H7 (cell line): ENCODE measurements around the gene HOMER2. TPM values are rescaled to one million over a fixed set of nuclear protein-coding genes. Genes with fewer than 3 reads are reported as not detected.
A peak's percentile ranks its signal among the peaks of the same experiment; 100 is the strongest.
"Not testable (repeated sequence)": the region's sequence is repeated elsewhere in the genome, so short reads cannot be mapped to it uniquely, and the experiment has no call there.

Source experiments
- DNase-seq: peaks from one replicate; pipeline ENCODE4 v3.0.0; 2012
- H3K27me3 ChIP-seq: 2 replicates; pipeline ENCODE4 v1.6.0; 2011; ENCODE audit warnings: mild to moderate bottlenecking, low read length; ENCODE audit not compliant: control insufficient read depth, insufficient read depth
- H3K36me3 ChIP-seq: replicated peaks from 2 replicates; pipeline ENCODE4 v1.5.1; 2011; ENCODE audit warnings: low read length; ENCODE audit not compliant: control insufficient read depth, insufficient read depth
- H3K4me3 ChIP-seq: 2 replicates; pipeline ENCODE4 v1.5.1; 2011; ENCODE audit warnings: low read depth, mild to moderate bottlenecking, control low read depth, low read length, moderate library complexity; ENCODE audit not compliant: insufficient read depth
- total RNA-seq: library from RNA; depleted of rRNA; stranded (reverse); fragments of >200 nt; shearing (Covaris generic); gene quantifications from 2 replicates; pipeline ENCODE4 v1.2.3, GENCODE V29; 2014

The HOMER2 gene
- total RNA-seq, 1 experiment from 2014 or later, result 13.9 TPM

GRCh38 chr15:82840166-82840565, 112.4 kb downstream of the HOMER2 start:
- Histone ChIP-seq H3K27me3 (no peaks in the 10 kb centered on the region), H3K4me3 (no peak overlapping the region), H3K36me3 (peaks cover 2% of the 10 kb centered on the region; the same call in 1 of the 2 replicates)
- no peak for DNase-seq

- peaks cover 2% of the 10 kb centered on the region; the same call in 1 of the 2 replicates for H3K36me3 ChIP-seq
- no peak overlapping the region for H3K4me3 ChIP-seq
- no peak for DNase-seq
- no peaks in the 10 kb centered on the region for H3K27me3 ChIP-seq
Measured at GRCh38 chr15:82839136-82839535, 113.4 kb downstream of the HOMER2 start.

- H3K36me3 ChIP-seq, result peaks cover 5% of the 10 kb centered on the region
- H3K4me3 ChIP-seq, result no peak overlapping the region
- H3K27me3 ChIP-seq, result no peaks in the 10 kb centered on the region
- DNase-seq, result no peak
Measured at GRCh38 chr15:82838096-82838735, 114.3 kb downstream of the HOMER2 start.

GRCh38 chr15:82835391-82835917, 117.1 kb downstream of the HOMER2 start:
- H3K4me3 ChIP-seq, result no peak overlapping the region
- H3K36me3 ChIP-seq, result peaks cover 13% of the 10 kb centered on the region
- no peaks in the 10 kb centered on the region for H3K27me3 ChIP-seq
- no peak for DNase-seq

GRCh38 chr15:82833362-82833682, 119.2 kb downstream of the HOMER2 start:
- H3K4me3 ChIP-seq, result no peak overlapping the region
- H3K27me3 ChIP-seq, result no peaks in the 10 kb centered on the region
- peak; percentile 4 for DNase-seq
- peaks cover 15% of the 10 kb centered on the region for H3K36me3 ChIP-seq

- Histone ChIP-seq H3K4me3 (no peak overlapping the region), H3K36me3 (peaks cover 16% of the 10 kb centered on the region), H3K27me3 (no peaks in the 10 kb centered on the region)
- peak; percentile 33 for DNase-seq
Measured at GRCh38 chr15:82832601-82833361, 119.7 kb downstream of the HOMER2 start.

- DNase-seq, result peak; percentile 8
- Histone ChIP-seq H3K4me3 (no peak overlapping the region), H3K27me3 (no peaks in the 10 kb centered on the region), H3K36me3 (peaks cover 16% of the 10 kb centered on the region)
Measured at GRCh38 chr15:82831894-82832600, 120.5 kb downstream of the HOMER2 start.

- Histone ChIP-seq H3K36me3 (peaks cover 16% of the 10 kb centered on the region), H3K4me3 (no peak overlapping the region), H3K27me3 (no peaks in the 10 kb centered on the region)
- DNase-seq, result peak; percentile 21
Measured at GRCh38 chr15:82830427-82831173, 121.9 kb downstream of the HOMER2 start.

- Histone ChIP-seq H3K36me3 (peaks cover 14% of the 10 kb centered on the region), H3K4me3 (no peak overlapping the region), H3K27me3 (no peaks in the 10 kb centered on the region)
- peak; percentile 4 for DNase-seq
Measured at GRCh38 chr15:82829234-82829633, 123.3 kb downstream of the HOMER2 start.

- DNase-seq, result no peak
- H3K36me3 ChIP-seq, result peaks cover 11% of the 10 kb centered on the region
- H3K4me3 ChIP-seq, result no peak overlapping the region
- H3K27me3 ChIP-seq, result no peaks in the 10 kb centered on the region
Measured at GRCh38 chr15:82828075-82828474, 124.4 kb downstream of the HOMER2 start.

GRCh38 chr15:82823049-82823448, 129.5 kb downstream of the HOMER2 start:
- no peak for DNase-seq
- Histone ChIP-seq H3K36me3 (peaks cover 4% of the 10 kb centered on the region), H3K27me3 (no peaks in the 10 kb centered on the region), H3K4me3 (no peak overlapping the region)

- H3K36me3 ChIP-seq, H3K27me3 ChIP-seq, DNase-seq, H3K4me3 ChIP-seq: not testable (repeated sequence)
Measured at GRCh38 chr15:82821851-82822250, 130.7 kb downstream of the HOMER2 start.

- not testable (repeated sequence) for H3K4me3 ChIP-seq, DNase-seq, H3K27me3 ChIP-seq, H3K36me3 ChIP-seq
Measured at GRCh38 chr15:82821396-82821795, 131.1 kb downstream of the HOMER2 start.

- H3K27me3 ChIP-seq, result no peaks in the 10 kb centered on the region
- no peak for DNase-seq
- peaks cover 4% of the 10 kb centered on the region for H3K36me3 ChIP-seq
- no peak overlapping the region for H3K4me3 ChIP-seq
Measured at GRCh38 chr15:82820128-82820527, 132.4 kb downstream of the HOMER2 start.
